Umbilical cord (tissue), 2 donors: ENCODE measurements around the gene BDH1. TPM values are rescaled to one million over a fixed set of nuclear protein-coding genes. Genes with fewer than 3 reads are reported as not detected.
"Not testable (repeated sequence)": the region's sequence is repeated elsewhere in the genome, so short reads cannot be mapped to it uniquely, and the experiment has no call there.

Source experiments
- DNase-seq: peaks from one replicate; pipeline ENCODE4 v3.0.0-alpha.2; 2015; ENCODE audit warnings: low spot score
- total RNA-seq: library from RNA; depleted of rRNA; stranded (reverse); fragments of >200 nt; gene quantifications from one replicate; pipeline ENCODE4 v1.2.3, GENCODE V29; 2014; ENCODE audit warnings: low replicate concordance; ENCODE audit not compliant: insufficient read depth

The BDH1 gene
- total RNA-seq, 1 donor from 2014 or later: 7.2 TPM

DNA sequence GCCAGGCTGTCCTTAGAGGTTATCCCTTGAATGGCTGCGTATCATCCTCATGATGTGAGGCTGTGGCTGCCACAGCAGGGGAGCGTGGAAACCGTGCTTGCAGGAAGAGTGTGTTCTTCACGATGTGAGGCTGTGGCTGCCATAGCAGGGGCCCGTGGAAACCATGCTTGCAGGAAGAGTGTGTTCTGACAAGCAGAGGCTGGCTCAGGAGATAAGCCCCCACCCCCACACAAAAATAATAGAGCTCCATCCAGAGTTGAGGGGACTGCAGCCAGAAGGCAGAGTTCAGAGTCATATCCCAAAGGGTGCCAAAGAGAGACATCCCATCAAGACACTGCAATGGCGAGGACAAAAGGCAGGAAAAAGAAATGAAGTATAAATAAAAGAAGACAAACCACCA lies 22.6 kb upstream of the BDH1 start:
- no peak for DNase-seq

DNA sequence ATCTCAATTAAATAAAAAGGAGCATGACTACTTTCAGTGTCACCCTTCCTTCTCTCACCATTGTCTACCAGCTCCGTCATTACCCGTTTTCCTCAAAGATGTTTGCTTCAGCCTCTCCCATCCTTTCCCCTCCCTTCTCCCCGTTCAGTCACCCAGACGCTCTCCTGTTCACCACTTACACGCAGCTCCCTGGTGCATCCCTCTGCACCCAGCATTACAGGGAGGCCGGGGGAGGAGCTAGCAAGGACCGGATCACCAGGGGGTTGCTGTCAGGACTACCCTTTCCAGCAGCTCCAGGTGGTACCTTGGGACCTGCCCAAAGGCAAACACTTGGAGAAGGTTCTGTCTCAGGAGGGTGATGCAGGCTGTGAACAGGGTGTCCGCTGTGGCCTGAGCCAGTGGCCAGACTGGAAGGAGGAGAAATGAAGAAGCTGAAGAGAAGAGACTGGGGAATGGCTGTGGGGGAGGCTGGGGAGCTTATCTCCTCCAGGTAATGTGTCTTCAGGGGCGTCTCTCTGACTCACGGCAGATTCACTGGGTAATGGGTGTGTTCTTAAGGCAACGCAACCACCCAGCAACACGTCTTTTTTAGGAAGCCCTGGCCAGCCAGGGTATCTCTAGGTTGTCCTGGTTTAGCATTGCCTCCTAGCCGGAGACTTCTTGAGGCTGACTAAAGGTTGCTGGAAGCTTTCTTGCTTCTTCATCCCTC lies 21.8 kb upstream of the BDH1 start:
- DNase-seq: no peak

DNA sequence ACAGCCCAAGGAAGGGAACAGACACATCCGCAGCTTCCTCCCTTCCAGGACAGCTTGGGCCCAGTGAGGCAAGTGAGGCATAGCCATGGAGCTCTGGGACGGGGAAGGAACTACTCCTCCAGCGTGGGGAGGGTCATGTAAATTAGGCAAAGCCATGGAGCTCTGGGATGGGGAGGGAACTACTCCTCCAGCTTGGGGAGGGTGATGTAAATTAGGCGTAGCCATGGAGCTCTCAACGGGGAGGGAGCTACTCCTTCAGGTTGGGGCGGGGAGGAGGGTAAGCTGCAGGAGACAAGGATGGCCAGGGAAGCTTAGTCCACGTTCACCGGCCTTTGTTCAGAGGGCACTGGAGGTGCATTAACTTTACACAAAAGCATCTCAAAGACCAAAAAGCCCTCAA lies 21.1 kb upstream of the BDH1 start:
- DNase-seq: no peak

DNA sequence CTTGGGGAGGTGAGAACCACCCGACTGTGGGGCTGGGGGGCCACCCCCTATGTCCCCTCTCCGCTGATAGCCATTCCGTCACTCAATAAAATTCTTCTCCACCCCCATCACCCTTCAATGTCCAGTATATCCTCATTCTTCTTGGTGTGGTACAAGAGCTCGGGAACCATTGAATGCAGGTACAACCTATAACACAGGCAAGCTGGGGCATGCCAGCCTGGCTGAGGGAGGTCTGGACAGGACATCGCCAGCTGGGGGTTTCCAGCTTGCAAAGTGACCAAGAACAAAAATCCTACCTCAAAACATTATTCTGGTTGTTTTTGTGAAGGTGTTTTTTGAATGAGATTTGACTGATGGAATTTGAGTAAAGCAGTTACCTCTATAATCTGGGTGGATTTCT lies 19.6 kb upstream of the BDH1 start:
- no peak for DNase-seq

DNA sequence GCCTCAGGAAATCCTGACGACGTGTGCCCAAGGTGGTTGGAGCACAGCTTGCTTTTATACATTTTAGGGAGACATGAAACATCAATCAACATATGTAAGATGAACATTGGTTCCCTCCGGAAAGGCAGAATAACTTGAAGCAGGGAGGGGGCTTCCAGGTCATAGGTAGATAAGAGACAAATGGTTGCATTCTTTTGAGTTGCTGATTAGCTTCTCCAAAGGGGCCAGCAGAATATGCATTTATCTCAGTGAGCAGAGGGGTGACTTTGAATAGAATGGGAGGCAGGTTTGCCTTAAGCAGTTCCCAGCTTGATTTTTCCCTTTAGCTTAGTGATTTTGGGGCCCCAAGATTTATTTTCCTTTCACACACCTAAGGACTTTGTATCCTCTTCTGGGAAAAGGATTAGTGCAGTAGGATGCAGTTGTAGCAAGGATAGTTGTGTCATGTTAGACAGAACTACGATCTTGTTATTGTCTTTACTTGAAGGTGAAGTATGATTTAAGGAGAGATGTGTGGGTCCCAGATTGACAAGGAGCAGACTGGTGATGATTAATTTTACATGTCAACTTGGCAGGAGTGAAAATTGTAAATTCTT lies 18.7 kb upstream of the BDH1 start:
- not testable (repeated sequence) for DNase-seq

DNA sequence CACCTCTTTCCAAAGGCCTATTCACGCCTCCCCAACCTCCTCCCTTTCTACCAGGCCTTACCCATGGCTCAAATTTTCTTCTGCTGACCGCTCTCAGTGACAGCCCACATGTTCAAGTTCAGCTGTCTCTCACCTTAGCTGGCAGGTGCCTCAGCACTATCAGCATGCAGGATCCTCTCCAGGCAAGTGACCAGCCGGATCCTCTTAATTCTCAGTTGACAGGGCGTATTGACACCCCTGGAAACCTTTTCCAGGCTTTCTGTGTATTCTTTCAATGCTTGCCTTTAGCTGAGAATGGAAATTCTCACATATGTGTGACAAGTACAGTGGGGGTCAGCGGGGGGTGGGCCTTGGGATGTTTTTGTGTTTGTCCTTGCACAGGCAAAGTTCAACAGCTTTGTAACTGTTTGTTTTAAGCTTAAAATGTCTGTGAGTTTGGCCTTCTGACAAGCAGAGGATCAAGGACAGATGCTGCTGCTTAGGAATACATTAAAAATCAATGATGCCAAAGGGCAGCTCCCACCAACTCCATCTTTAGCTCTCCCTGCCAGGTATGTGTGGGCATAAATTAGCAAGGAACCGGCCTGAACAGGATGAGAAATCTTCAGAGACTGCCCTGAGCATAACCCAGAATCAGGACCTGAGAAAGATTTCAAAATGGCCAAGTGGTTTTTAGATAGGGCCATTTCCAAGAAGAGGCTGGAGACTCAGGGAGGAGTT lies 17.4 kb upstream of the BDH1 start:
- DNase-seq: no peak

DNA sequence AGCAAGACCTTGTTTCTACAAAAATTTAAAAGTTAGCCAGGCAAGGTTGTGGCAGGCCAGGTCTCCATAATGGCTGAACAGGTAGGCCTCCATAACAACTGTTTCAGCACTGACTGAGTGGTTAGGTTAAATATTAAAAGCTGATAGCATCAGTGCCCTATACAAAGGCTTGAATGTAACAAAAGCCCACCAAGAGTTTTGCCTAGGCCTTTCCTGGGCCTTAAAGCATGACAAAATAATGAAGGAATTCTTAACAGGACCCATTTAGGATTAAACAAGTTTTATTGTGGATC lies 16.1 kb upstream of the BDH1 start:
- DNase-seq: not testable (repeated sequence)

DNA sequence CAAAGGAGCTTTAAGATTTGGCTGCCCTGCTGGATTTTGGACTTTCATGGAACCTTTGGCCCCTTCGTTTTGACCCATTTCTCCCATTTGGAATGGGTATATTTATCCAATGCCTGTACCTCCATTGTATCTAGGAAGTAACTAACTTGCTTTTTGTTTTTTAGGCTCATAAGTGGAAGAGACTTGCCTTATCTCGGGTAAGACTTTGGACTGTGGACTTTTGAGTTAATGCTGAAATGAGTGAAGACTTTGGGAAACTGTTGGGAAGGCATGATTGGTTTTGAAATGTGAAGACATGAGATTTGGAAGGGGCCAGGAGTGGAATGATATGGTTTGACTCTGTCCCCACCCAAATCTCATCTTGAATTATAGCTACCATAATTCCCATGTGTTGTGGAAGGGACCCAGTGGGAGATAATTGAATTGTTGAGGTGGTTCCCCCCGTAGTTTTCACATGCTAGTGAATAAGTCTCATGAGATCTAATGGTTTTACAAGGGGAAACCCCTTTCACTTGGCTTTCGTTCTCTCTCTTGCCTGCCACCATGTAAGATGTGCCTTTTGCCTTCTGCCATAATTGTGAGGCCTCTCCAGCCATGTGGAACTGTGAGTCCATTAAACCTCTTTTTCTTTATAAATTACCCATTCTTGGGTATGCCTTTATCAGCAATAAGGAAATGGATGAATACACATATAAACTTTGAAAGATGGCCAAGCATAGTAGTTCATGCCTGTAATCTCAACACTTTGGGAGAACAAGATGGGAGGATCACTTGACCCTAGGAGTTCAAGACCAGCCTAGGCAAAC lies 15.5 kb upstream of the BDH1 start:
- DNase-seq: not testable (repeated sequence)

DNA sequence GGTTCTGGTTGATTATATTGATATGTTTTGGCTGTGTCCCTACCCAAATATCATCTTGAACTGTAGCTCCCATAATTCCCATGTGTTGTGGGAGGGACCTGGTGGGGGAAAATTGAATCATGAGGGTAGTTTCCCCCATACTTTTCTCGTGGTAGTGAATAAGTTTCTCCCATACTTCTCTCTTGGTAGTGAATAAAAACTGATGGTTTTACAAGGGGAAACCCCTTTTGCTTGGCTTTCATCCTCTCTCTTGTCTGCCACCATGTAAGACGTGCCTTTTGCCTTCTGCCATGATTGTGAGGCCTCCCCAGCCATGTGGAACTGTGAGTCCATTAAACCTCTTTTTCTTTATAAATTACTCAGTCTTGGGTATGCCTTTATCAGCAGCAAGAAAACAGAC lies 13.7 kb upstream of the BDH1 start:
- not testable (repeated sequence) for DNase-seq

DNA sequence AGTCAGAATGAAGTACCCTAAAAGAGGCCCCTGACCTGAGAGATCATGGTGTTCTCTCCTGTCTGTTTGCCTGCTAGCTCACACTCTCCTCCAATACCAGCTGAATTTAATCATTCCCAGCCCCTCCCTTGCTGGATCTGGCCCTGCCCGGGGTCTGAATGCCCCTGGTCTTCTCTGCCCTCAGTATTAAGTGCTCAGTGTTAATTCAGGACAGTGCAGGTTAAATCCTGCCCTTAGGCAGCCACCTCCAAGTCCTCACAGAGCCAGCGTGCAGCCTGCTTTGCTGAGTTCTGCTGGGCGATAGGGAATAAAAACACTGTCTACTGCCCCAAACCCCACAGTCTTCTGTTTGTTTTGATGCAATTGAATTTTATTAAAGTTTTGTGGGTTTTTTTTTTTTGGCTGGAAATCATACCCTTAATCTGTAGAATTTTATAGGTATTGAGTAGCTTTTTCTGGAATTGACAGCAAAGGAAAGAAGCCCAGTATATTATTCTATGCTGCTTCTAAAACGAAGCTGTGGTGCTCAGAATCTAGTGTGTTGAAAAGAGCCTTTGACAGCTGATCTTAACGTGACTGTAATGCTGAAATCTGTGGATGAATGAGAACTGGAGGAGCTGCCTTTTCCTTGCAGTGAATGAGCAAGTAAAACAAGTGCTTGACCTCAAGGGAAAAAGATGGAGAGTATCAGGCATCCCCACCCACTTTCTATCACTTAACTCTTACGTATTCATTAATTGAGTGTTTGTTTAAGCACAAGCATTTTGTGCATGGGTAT lies 12.3 kb upstream of the BDH1 start:
- no peak for DNase-seq

DNA sequence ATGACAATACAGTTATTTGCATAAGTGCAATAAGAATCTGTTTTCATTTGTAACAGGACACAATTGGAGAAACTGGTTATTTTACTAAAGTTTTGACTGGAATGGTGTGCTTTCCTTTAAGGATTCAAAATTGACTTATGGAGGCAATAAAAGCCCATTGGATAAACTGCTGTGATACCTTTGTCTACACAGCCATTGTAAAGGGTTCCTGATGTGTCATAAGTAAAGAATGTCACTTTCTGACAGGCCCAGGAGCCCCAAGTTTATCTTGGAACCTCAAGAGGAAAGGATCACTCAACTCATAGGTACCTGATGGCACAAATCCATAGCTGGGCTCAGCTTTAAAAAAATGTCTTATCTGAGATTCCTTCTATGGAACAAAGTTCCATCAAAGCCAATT lies 10.4 kb upstream of the BDH1 start:
- DNase-seq: not testable (repeated sequence)

DNA sequence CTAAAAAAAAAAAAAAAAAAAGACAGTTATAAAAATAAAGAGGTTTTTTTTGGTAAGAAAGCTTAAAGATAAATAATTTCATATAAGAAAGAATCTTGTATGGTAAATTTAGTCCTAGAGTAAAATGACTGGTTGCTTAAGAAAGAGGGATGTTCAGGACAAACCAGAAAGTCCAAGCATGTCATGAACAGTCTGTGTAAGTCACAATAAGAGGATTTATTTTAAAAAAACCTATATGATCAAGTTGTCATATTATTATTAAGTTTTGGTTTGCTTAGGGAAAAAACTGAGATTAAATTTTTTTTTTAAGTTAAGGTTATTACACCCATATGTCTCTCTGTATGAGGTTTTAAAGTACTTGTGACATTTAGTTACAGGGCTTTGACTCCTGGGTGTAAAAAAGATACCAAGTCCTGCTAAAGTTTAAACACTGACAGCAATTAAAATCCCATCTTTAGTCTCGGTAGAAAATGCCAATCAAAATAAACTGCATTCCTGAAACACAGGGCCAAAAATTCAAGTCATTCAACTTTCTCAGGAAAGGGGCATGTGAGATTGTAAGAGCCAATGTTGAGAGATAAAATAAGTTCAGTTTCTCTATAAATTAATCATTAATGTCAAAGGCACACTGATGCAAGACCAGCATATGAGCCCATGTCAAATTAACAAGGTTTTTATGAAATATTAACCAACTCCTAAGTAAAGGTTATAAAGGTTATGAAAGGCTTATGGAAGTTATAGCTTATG lies 8.5 kb upstream of the BDH1 start:
- no peak for DNase-seq

DNA sequence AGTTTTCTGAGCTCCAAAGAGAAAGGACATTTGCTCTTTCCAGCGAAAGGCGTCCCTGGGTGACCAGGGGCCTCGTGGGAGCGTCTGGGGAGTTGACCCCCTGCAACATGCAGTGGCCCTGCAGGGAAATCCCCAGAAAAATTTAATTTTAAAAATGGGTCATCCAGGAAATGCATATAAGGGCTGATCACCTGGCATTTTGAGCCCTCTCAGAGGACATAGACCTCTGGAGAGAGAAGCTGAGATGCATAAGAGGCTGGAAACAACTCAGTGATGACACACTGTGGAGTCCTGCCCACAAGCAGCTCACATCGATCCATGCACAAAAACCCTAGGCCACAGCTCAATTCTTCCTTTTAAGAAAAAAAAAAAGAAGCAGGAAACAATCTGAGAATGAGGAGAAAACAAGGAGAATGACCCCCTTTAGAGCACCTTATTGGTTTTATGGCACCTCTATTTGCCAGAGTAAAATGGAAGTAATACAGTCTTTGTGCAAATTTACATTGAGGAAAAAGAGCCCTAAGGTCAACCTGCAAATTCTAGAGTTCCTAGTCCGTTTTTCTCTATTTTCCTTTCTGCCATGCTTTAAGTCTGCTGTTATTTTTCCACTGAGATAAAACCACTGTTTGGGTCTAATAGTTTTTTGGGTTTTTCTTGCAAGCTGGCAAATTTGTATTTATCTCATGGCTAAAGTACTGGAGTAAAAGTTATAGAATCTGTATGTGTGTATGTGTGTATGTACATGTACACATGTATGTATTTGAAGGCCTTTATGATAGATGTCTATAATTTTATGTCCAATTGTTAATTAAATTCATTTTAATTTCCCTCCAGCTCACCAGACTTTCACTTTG lies 6.9 kb upstream of the BDH1 start:
- no peak for DNase-seq

DNA sequence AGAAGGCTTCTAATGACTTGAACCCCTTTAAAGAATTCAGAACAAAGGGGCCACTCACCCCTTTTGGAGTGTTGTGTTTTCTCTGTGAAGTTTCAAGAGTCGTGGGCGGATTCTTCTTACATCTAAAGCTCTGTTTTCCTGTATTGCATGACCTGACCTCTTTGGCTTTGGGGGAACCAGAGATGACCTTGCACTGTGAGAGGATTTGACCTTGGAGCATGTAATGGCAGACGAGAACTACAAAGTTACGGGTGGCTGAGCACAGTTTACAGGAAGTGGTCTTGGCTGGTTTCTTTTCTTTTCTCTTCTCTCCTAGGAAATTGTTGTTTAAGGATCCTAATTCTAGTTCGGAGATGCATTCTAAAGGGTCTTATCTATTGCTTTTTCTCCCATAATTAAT lies 6.2 kb upstream of the BDH1 start:
- no peak for DNase-seq

DNA sequence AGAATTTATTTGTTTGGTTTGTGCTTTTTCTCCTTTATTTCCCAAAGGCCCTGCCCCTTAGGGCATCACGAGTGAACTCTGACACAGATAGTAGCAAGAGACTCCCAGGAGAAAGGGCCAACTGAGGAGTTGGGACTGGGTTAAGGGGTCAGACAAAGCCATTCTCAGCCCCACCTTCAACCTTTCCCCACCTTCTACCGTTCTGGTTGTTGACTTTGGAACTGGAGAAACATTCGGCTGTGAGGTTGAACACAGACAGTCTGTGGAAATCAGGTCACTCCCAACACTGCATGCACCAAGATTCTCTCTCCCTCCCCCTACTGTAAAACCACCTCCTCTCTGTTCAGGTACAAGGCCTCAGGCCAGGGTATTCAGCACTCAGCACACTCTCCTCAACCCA lies 3.9 kb upstream of the BDH1 start:
- no peak for DNase-seq

DNA sequence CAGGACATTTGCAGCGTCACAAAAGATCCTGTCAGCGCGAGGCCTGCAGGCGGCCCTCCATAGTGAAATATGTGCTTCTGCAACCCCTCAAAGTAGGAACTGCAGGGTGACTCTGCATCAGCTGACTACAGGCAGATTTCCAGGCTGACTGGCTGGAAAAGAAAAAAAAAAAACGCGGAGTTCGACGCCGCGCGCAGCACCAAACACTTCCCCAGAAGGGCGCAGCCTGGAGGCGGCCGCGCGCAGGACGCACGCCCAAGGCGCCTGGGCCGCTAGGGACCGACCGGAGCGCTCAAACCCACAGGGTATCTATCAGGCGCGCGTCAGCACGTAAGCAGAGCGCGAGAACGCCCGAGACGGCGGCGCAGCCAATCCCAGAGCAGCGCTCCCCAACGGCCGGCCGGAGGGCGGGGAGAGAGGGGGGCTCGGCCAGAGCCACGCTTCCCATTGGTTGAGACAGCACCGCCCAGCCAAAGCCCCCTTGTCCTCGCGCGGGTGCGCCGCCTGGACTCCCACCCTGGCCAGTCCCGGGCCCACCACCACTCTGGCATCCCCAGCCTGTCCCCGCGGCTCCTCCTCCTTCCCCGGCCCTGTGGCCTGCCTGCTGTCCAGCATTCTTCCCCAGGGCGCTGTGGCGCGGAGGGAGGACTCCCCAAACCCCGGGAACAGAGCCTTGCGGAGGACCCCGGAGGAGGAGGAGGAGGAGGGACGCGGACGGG lies 1.0 kb downstream of the BDH1 start:
- peak; percentile 98 for DNase-seq

DNA sequence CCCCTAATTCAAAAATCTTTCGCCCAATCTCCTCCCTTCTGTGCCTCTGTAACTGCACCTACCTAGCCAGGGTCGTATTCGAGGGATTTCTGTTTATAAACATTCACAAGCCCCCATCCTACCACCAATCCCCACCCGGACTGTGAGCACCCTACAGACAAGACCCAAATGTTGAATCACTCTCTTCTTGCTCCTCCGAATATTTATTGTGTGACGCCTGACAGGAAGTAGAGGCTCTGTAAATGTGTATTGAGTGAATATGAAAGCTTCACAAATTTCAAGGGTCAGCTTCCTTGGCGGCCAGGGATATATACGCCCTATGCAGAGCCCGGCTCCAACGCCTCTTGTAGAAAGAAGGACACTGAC lies 1.6 kb downstream of the BDH1 start:
- no peak for DNase-seq

DNA sequence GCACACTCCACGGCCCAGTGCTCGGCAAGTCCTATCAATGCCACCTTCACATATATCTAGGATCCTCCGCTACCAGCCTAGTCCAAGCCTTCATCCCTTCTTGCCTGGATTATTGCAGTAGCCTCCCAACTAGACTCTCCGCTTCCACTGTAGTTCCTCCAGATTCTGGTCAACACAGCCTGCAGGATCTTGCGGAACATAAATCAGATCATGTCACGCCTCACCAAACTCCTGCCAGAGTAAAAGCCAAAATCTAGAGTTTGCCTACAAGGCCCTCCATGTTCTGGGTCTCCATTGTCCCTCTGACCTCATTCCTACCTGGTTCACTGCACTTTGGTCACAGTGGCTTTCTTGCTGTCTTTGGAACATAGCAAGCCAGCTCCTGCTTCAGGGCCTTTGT lies 3.6 kb downstream of the BDH1 start:
- DNase-seq: no peak

DNA sequence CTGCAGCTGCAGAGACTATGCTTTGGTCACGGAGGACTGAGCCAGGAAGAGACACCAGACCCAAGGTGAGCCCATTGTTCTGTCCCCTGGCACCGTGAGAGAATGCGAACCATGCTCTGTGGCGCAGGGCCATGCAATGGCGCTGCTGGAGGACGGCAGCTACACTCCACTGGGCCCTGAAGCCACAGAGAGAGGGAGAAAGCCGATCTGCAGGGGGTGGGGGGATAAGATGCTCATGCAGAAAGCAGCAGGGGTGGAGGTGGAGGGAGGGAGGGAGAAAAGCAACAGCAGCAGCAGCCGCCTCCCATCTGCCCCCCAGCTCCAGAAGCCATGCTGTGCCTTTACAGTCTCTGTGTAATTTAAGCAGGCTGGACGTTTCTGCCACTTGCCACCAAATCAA lies 5.3 kb downstream of the BDH1 start:
- no peak for DNase-seq
